ENCODE results near the gene MIB1. TPM values are rescaled to one million over a fixed set of nuclear protein-coding genes. Genes with fewer than 3 reads are reported as not detected.

Gene MIB1
- total and polyA plus RNA-seq, 9 of the 15 experiments (the other 6 are each of a cell fraction or from before 2014, with no cell fraction given): 7.2 to 43.8 (median 23.2) TPM

- TF ChIP-seq SIN3A (IDR thresholded peaks at IDR 0.05; ENCODE audit: borderline replicate concordance in 2 of 2, control insufficient read depth in 1 of 2, low read depth in 2 of 2, low read length in 2 of 2): no peak
- no peak for TF ChIP-seq POLR2H (tag; IDR thresholded peaks at IDR 0.05; ENCODE audit: low read depth)
- peak; percentile 31 for TF ChIP-seq RBM25 (IDR thresholded peaks at IDR 0.05; ENCODE audit: low read depth, low read length, severe bottlenecking)
- no peak for TF ChIP-seq RBM34 (IDR thresholded peaks at IDR 0.05; ENCODE audit: borderline replicate concordance, insufficient read depth, low read length)
- no peak for TF ChIP-seq DPF2 (IDR thresholded peaks at IDR 0.05)
Measured at GRCh38 chr18:21743166-21743832, 2.7 kb downstream of the MIB1 start (continued).

GRCh38 chr18:21745231-21745630 is 4.6 kb downstream of the MIB1 start:
- ChIA-PET CTCF (ENCODE audit: low intra/inter-chr PET ratio) (no interaction called here), POLR2A (no interaction called here)
- no peak overlapping the region for H3K4me2 ChIP-seq (ENCODE audit: insufficient read depth, low read length)
- no TSS peak for BruUV-seq (replicated peaks)
- no peak overlapping the region for H3K4me3 ChIP-seq
- peaks cover 25% of the 10 kb centered on the region for H4K20me1 ChIP-seq (replicated peaks; ENCODE audit: control insufficient read depth, insufficient read depth, low read length)
- intact Hi-C loops (cut with micrococcal nuclease) (loop anchor here (10.0 kb wide), 1 partner anchor 250 kb away; no protein-coding TSS in a partner anchor), in situ Hi-C loops (cut with MboI) (no loop called here)
- H3K9me1 ChIP-seq (ENCODE audit: control insufficient read depth, insufficient read depth, low read length): no peaks in the 10 kb centered on the region
- no peak for FAIRE-seq
- H3K4me1 ChIP-seq (replicated peaks in 1 of 2; ENCODE audit: control insufficient read depth in 2 of 2, insufficient read depth in 2 of 2, low read length in 2 of 2): peaks cover 12 to 15% of the 10 kb centered on the region in 2 experiments; a peak in 3 of 5 replicates
- no peaks in the 10 kb centered on the region for H3K27me3 ChIP-seq (ENCODE audit: control insufficient read depth in 2 of 2, insufficient read depth in 2 of 2, low read length in 2 of 2)
- no peak overlapping the region for H3K9ac ChIP-seq (ENCODE audit: insufficient read depth in 1 of 2, low read depth in 2 of 2, low read length in 2 of 2)
- H3K36me3 ChIP-seq (ENCODE audit: control insufficient read depth, insufficient read depth, low read length): no peaks in the 10 kb centered on the region
- TF ChIP-seq ZNF41 (CRISPR knock-in tag; conservative IDR thresholded peaks at IDR 0.05): no peak
- TF ChIP-seq ZNF695 (CRISPR knock-in tag; IDR thresholded peaks at IDR 0.05): no peak
- TF ChIP-seq CTCF (IDR thresholded peaks at IDR 0.05 in 2 of 3, conservative IDR thresholded peaks at IDR 0.05 in 1 of 3; ENCODE audit: insufficient read depth in 2 of 3, low read depth in 1 of 3, low read length in 3 of 3): peak; percentile 26 to 84 (median 51); a peak in 4 of 6 replicates
- no peaks in the 10 kb centered on the region for H3K9me3 ChIP-seq (replicated peaks; ENCODE audit: control insufficient read depth, insufficient read depth, low read depth, low read length)
- peaks cover 90% of the 10 kb centered on the region for H3K79me2 ChIP-seq (ENCODE audit: control insufficient read depth, insufficient read depth, low read length)
- no peak for DNase-seq (ENCODE audit: extremely low read depth in 1 of 4, low spot score in 3 of 4)
- no peak overlapping the region for H2AFZ ChIP-seq (ENCODE audit: low read depth, low read length)
- H3K27ac ChIP-seq (ENCODE audit: extremely low read depth, low read depth, low read length): no peak overlapping the region
- no peak for ATAC-seq
- 87% methylated on average over 5 of the region's 5 CpGs for WGBS (ENCODE audit: insufficient coverage, low coverage, missing lambda C conversion rate)
